LHCN-M2 (cell line): Measurements from ENCODE around the gene GTF2IRD1. TPM values are rescaled to one million over a fixed set of nuclear protein-coding genes. Genes with fewer than 3 reads are reported as not detected.
A peak's percentile ranks its signal among the peaks of the same experiment; 100 is the strongest.
"Not testable (repeated sequence)": the region's sequence is repeated elsewhere in the genome, so short reads cannot be mapped to it uniquely, and the experiment has no call there.

Source experiments
- DNase-seq: peaks from one replicate; pipeline ENCODE4 v3.0.0-alpha.2; 2012; ENCODE audit warnings: low read depth
- polyA plus RNA-seq: library from polyadenylated mRNA; unstranded; fragments of >200 nt; gene quantifications from one replicate; pipeline ENCODE4 v1.2.1, GENCODE V29; 2012; ENCODE audit warnings: missing spikeins
- total RNA-seq: library from RNA; depleted of rRNA; stranded (reverse); fragments of >200 nt; gene quantifications from 2 replicates; pipeline ENCODE4 v1.2.3, GENCODE V29; 2014; rRNA removed

GTF2IRD1 gene
- total RNA-seq = 18.1 and 19.7 TPM in 2 replicates
- polyA plus RNA-seq = 33.0 TPM

- peak; percentile 80 for DNase-seq
Observed at GRCh38 chr7:74453322-74454011, at the start of gene GTF2IRD1. GTF2IRD1 (plus strand) TSS chr7:74453906; CDS start chr7:74508081, 54,175 bp downstream.

- no peak for DNase-seq
Observed at GRCh38 chr7:74404388-74404700, 49.4 kb upstream of the GTF2IRD1 start.

GRCh38 chr7:74404741-74405140 lies 49.0 kb upstream of the GTF2IRD1 start:
- no peak for DNase-seq

GRCh38 chr7:74405191-74405898 lies 48.4 kb upstream of the GTF2IRD1 start:
- DNase-seq = no peak

- no peak for DNase-seq
Observed at GRCh38 chr7:74405899-74406512, 47.7 kb upstream of the GTF2IRD1 start.

- peak; percentile 26 for DNase-seq
Observed at GRCh38 chr7:74407958-74408357, 45.7 kb upstream of the GTF2IRD1 start.

GRCh38 chr7:74409571-74409970 lies 44.1 kb upstream of the GTF2IRD1 start:
- no peak for DNase-seq

GRCh38 chr7:74410772-74411171 lies 42.9 kb upstream of the GTF2IRD1 start:
- DNase-seq = no peak

GRCh38 chr7:74411571-74411970 lies 42.1 kb upstream of the GTF2IRD1 start:
- DNase-seq = not testable (repeated sequence)

GRCh38 chr7:74412056-74412455 lies 41.6 kb upstream of the GTF2IRD1 start:
- peak; percentile 34 for DNase-seq

GRCh38 chr7:74412603-74413002 lies 41.1 kb upstream of the GTF2IRD1 start:
- peak; percentile 25 for DNase-seq

- DNase-seq = not testable (repeated sequence)
Observed at GRCh38 chr7:74414595-74415333, 38.9 kb upstream of the GTF2IRD1 start.

GRCh38 chr7:74417419-74417971 lies 36.2 kb upstream of the GTF2IRD1 start:
- peak; percentile 54 for DNase-seq

GRCh38 chr7:74418076-74418475 lies 35.6 kb upstream of the GTF2IRD1 start:
- no peak for DNase-seq

GRCh38 chr7:74418538-74418937 lies 35.2 kb upstream of the GTF2IRD1 start:
- DNase-seq = no peak

- DNase-seq = not testable (repeated sequence)
Observed at GRCh38 chr7:74419232-74419631, 34.5 kb upstream of the GTF2IRD1 start.

- DNase-seq = no peak
Observed at GRCh38 chr7:74420006-74420405, 33.7 kb upstream of the GTF2IRD1 start.

- no peak for DNase-seq
Observed at GRCh38 chr7:74424291-74424880, 29.3 kb upstream of the GTF2IRD1 start.

GRCh38 chr7:74428023-74428422 lies 25.7 kb upstream of the GTF2IRD1 start:
- DNase-seq = no peak

GRCh38 chr7:74429153-74429747 lies 24.5 kb upstream of the GTF2IRD1 start:
- peak; percentile 75 for DNase-seq

GRCh38 chr7:74430409-74430808 lies 23.3 kb upstream of the GTF2IRD1 start:
- not testable (repeated sequence) for DNase-seq
